ENCODE measurements around the gene CLDN14.

The CLDN14 gene

DNA sequence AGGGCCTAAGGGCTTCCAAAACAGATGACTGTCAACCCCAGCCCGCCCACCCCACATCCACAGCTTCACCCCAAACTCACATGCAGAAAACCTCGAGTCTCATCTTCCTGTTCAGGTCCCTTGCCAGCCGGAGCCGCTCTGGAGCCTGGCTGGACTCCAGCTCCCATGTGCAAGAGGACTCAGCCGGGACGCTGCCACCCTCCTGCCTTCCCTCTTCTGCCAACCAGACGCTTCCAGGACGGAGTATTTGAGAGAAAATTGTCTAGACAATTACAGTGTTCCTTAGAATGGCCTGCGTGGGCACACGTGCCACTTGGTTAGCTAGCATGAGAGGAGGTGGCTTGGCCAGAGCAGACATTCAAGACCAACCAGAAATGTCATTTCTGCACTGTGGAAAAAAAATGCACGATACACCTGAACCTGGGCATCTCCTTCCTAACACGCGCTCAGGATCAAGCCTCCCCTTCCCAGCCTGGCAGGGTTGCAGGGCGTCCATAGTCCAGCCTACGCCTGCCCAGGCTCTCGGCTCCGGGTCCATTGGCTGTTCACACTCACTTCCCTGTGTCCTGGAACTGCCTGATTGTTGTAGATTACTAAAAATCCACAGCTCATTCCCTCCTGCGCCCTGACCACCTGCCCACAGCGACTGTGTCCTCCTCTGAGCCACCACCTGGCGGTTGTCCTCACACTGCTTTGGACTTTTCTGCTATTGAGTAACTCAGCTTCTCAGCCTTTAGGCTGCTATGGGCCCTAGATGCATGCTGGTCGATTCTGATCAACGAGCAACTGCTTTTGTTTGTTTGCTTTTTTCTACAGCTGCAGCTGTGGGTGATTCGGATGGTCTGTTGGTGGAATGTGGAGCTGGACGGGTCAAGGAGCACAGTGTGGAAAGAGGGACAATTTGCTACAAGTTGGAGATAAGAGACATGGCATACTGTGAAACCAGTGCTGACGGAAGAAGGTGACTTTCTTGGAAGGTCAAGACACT, at the start of gene CLDN14:
Gene CLDN14 (minus strand): TSS at position 708 of the 988 bp plus-strand sequence. CDS start 18,427 bp downstream, outside the sequence.
- Histone ChIP-seq H3K4me3 (no peak within 1 kb of the TSS), H3K36me3 (ENCODE audit: insufficient read depth, low read length) (no peaks in the 10 kb centered on the region), H3K27ac (no peak within 1 kb of the TSS), H3K9me3 (ENCODE audit: low read depth, low read length) (no peaks in the 10 kb centered on the region), H3K9ac (ENCODE audit: insufficient read length) (no peak within 1 kb of the TSS)
- DNase-seq (ENCODE audit: low read depth, low spot score): no peak
- TF ChIP-seq EZH2 (IDR thresholded peaks at IDR 0.05) (no peak), POLR2AphosphoS5 (IDR thresholded peaks at IDR 0.05; ENCODE audit: borderline replicate concordance, low read depth, low read length) (no peak), FOXP2 (optimal IDR thresholded peaks at IDR 0.05; ENCODE audit: control extremely low read depth, extremely low read length, insufficient read depth) (no peak)

- no peak for DNase-seq (ENCODE audit: low read depth, low spot score)
- no peaks in the 10 kb centered on the region for H3K9me3 ChIP-seq (ENCODE audit: low read depth, low read length)
- no peak overlapping the region for H3K4me3 ChIP-seq
- no peak overlapping the region for H3K27ac ChIP-seq
- no peak overlapping the region for H3K9ac ChIP-seq (ENCODE audit: insufficient read length)
- TF ChIP-seq EZH2 (IDR thresholded peaks at IDR 0.05): no peak
- no peak for TF ChIP-seq FOXP2 (optimal IDR thresholded peaks at IDR 0.05; ENCODE audit: control extremely low read depth, extremely low read length, insufficient read depth)
- TF ChIP-seq POLR2AphosphoS5 (IDR thresholded peaks at IDR 0.05; ENCODE audit: borderline replicate concordance, low read depth, low read length): no peak
- H3K36me3 ChIP-seq (ENCODE audit: insufficient read depth, low read length): no peaks in the 10 kb centered on the region
Observed at GRCh38 chr21:36528716-36529115, 48.8 kb upstream of the CLDN14 start.

GRCh38 chr21:36527317-36527716, 47.4 kb upstream of the CLDN14 start:
- Histone ChIP-seq H3K4me3 (no peak overlapping the region), H3K9ac (ENCODE audit: insufficient read length) (no peak overlapping the region), H3K27ac (no peak overlapping the region), H3K9me3 (ENCODE audit: low read depth, low read length) (no peaks in the 10 kb centered on the region), H3K36me3 (ENCODE audit: insufficient read depth, low read length) (no peaks in the 10 kb centered on the region)
- no peak for DNase-seq (ENCODE audit: low read depth, low spot score)
- TF ChIP-seq EZH2 (IDR thresholded peaks at IDR 0.05): no peak
- TF ChIP-seq FOXP2 (optimal IDR thresholded peaks at IDR 0.05; ENCODE audit: control extremely low read depth, extremely low read length, insufficient read depth): no peak
- TF ChIP-seq POLR2AphosphoS5 (IDR thresholded peaks at IDR 0.05; ENCODE audit: borderline replicate concordance, low read depth, low read length): no peak

GRCh38 chr21:36526104-36526503, 46.2 kb upstream of the CLDN14 start:
- H3K9me3 ChIP-seq (ENCODE audit: low read depth, low read length): no peaks in the 10 kb centered on the region
- H3K36me3 ChIP-seq (ENCODE audit: insufficient read depth, low read length): no peaks in the 10 kb centered on the region
- DNase-seq (ENCODE audit: low read depth, low spot score): no peak
- no peak overlapping the region for H3K9ac ChIP-seq (ENCODE audit: insufficient read length)
- no peak overlapping the region for H3K27ac ChIP-seq
- TF ChIP-seq FOXP2 (optimal IDR thresholded peaks at IDR 0.05; ENCODE audit: control extremely low read depth, extremely low read length, insufficient read depth) (no peak), POLR2AphosphoS5 (IDR thresholded peaks at IDR 0.05; ENCODE audit: borderline replicate concordance, low read depth, low read length) (no peak), EZH2 (IDR thresholded peaks at IDR 0.05) (no peak)
- no peak overlapping the region for H3K4me3 ChIP-seq

GRCh38 chr21:36524477-36524876, 44.6 kb upstream of the CLDN14 start:
- DNase-seq (ENCODE audit: low read depth, low spot score): no peak
- H3K4me3 ChIP-seq: no peak overlapping the region
- TF ChIP-seq EZH2 (IDR thresholded peaks at IDR 0.05) (no peak), FOXP2 (optimal IDR thresholded peaks at IDR 0.05; ENCODE audit: control extremely low read depth, extremely low read length, insufficient read depth) (no peak), POLR2AphosphoS5 (IDR thresholded peaks at IDR 0.05; ENCODE audit: borderline replicate concordance, low read depth, low read length) (no peak)
- no peaks in the 10 kb centered on the region for H3K36me3 ChIP-seq (ENCODE audit: insufficient read depth, low read length)
- H3K9me3 ChIP-seq (ENCODE audit: low read depth, low read length): no peaks in the 10 kb centered on the region
- H3K27ac ChIP-seq: no peak overlapping the region
- H3K9ac ChIP-seq (ENCODE audit: insufficient read length): no peak overlapping the region

DNA sequence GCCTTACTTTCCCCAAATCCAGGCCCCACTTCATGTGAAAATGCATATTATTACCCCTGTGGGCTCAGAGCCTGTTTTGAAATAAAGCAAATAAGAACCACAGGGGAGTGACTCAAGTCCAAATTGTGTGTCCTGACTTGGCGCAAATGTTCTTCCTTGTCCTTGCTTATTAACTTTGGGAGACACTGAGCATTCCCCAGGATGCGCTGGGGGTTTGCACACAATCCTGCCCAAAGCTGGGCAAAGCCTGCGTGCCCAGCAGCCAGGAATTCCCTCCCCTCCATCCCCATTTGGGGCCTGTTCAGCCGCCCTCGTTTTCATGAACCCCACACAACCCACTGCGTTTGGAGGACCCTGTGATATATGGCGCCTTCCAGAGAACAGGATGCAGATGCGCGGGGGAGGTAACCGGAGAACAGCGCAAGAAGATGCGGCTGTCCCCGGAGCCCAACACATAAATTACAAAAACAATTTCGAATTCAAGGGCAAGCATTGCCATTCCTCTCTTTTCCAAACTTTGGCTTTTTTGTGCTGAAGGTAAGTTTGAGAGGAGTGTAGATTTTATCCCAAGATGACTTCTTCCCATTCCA, 42.4 kb upstream of the CLDN14 start:
- TF ChIP-seq POLR2AphosphoS5 (IDR thresholded peaks at IDR 0.05; ENCODE audit: borderline replicate concordance, low read depth, low read length): no peak
- no peak for TF ChIP-seq EZH2 (IDR thresholded peaks at IDR 0.05)
- no peak for TF ChIP-seq FOXP2 (optimal IDR thresholded peaks at IDR 0.05; ENCODE audit: control extremely low read depth, extremely low read length, insufficient read depth)
- no peak overlapping the region for H3K4me3 ChIP-seq
- no peak for DNase-seq (ENCODE audit: low read depth, low spot score)
- no peak overlapping the region for H3K9ac ChIP-seq (ENCODE audit: insufficient read length)
- no peaks in the 10 kb centered on the region for H3K36me3 ChIP-seq (ENCODE audit: insufficient read depth, low read length)
- H3K27ac ChIP-seq: no peak overlapping the region
- no peaks in the 10 kb centered on the region for H3K9me3 ChIP-seq (ENCODE audit: low read depth, low read length)

GRCh38 chr21:36518883-36519492, 39.1 kb upstream of the CLDN14 start:
- H3K9ac ChIP-seq (ENCODE audit: insufficient read length): no peak overlapping the region
- no peak for DNase-seq (ENCODE audit: low read depth, low spot score)
- H3K27ac ChIP-seq: no peak overlapping the region
- TF ChIP-seq EZH2 (IDR thresholded peaks at IDR 0.05) (no peak), POLR2AphosphoS5 (IDR thresholded peaks at IDR 0.05; ENCODE audit: borderline replicate concordance, low read depth, low read length) (no peak)
- no peak overlapping the region for H3K4me3 ChIP-seq
- no peaks in the 10 kb centered on the region for H3K36me3 ChIP-seq (ENCODE audit: insufficient read depth, low read length)
- H3K9me3 ChIP-seq (ENCODE audit: low read depth, low read length): no peaks in the 10 kb centered on the region

- no peaks in the 10 kb centered on the region for H3K9me3 ChIP-seq (ENCODE audit: low read depth, low read length)
- H3K4me3 ChIP-seq: no peak overlapping the region
- no peak for DNase-seq (ENCODE audit: low read depth, low spot score)
- H3K27ac ChIP-seq: no peak overlapping the region
- TF ChIP-seq FOXP2 (optimal IDR thresholded peaks at IDR 0.05; ENCODE audit: control extremely low read depth, extremely low read length, insufficient read depth) (no peak), POLR2AphosphoS5 (IDR thresholded peaks at IDR 0.05; ENCODE audit: borderline replicate concordance, low read depth, low read length) (no peak), EZH2 (IDR thresholded peaks at IDR 0.05) (no peak)
- H3K36me3 ChIP-seq (ENCODE audit: insufficient read depth, low read length): no peaks in the 10 kb centered on the region
- no peak overlapping the region for H3K9ac ChIP-seq (ENCODE audit: insufficient read length)
Observed at GRCh38 chr21:36517366-36518075, 37.6 kb upstream of the CLDN14 start.

All from SK-N-MC (cell line).